PC-3 (cell line): ENCODE results near the gene UCN2.

ENCODE experiments used
- CTCF ChIP-seq: fragments of 300-600 bp; sonication (generic); conservative IDR thresholded peaks from 2 replicates; pipeline ENCODE4 v1.5.1; 2017; ENCODE audit warnings: antibody characterized with exemption, low read depth, mild to moderate bottlenecking, low read length
- EZH2 ChIP-seq: fragments of 300-600 bp; sonication (generic); IDR thresholded peaks from one replicate; pipeline ENCODE4 v1.6.1; 2017; ENCODE audit warnings: antibody characterized with exemption, mild to moderate bottlenecking, low read length; ENCODE audit not compliant: unreplicated experiment
- EZH2phosphoT487 ChIP-seq: fragments of 300-600 bp; sonication (generic); IDR thresholded peaks from 2 replicates; pipeline ENCODE4 v1.6.1; 2018; ENCODE audit warnings: mild to moderate bottlenecking, antibody characterized with exemption, low read length, borderline replicate concordance

- TF ChIP-seq CTCF: no peak
- TF ChIP-seq EZH2phosphoT487: no peak
- no peak for TF ChIP-seq EZH2
Observed at GRCh38 chr3:48528754-48529153, 34.8 kb downstream of the UCN2 start.
